HG02642 (cell line): ENCODE results near the gene PRPF8.

ENCODE experiments used
- ATAC-seq: cut with Tn5 transposase; IDR thresholded peaks from one replicate; pipeline ENCODE4 v1.9.1; 2021; ENCODE audit warnings: mild to moderate bottlenecking; ENCODE audit not compliant: unreplicated experiment, poor library complexity

The PRPF8 gene

GRCh38 chr17:1628856-1629503, 55.7 kb downstream of the PRPF8 start:
- ATAC-seq, result peak; percentile 64

- peak; percentile 67 for ATAC-seq
Measured at GRCh38 chr17:1627982-1628855, 56.4 kb downstream of the PRPF8 start, which contains the start of gene SLC43A2. SLC43A2 (minus strand) TSS chr17:1628834; CDS start chr17:1627874, 960 bp downstream.

- peak; percentile 0 for ATAC-seq
Measured at GRCh38 chr17:1627182-1627981, 57.3 kb downstream of the PRPF8 start.

GRCh38 chr17:1626333-1626732, 58.3 kb downstream of the PRPF8 start:
- ATAC-seq, result no peak

GRCh38 chr17:1625581-1625980, 59.1 kb downstream of the PRPF8 start:
- no peak for ATAC-seq

DNA sequence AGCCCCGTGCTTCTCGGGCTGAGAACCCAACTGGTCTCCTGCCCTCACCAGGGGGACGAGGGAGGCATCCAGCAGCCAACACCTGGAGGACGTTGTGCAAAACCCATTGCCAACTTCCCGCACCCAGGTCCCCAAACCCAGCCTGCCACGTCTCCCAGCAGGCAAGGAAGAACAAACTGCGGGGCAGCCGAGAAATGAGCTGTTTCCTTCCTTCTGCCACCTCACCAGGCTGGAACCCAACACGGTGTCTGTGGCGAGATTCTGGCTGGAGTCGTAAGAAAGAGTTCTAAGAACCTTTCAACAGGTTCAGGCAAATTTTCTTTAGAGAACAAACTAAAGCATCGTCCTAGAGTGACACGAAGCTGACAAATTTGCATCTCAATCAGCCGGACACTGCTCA, 59.6 kb downstream of the PRPF8 start:
- ATAC-seq, result no peak

DNA sequence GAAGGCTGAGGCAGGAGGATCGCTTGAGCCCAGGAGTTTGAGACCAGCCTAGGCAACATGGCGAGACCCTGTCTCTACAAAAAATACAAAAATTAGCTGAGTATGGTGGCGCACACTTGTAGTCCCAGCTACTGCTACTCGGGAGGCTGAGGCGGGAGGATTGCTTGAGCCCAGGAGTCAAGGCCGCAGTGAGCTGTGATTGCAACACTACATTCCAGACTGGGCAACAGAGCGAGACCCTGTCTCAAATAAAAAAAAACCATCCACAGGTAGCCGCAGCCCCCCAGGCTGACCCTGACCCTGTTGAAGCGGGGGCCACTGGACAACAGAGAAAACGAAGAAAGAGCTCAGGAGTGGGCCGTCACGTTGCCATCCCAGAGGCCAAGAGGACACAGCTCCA, 60.0 kb downstream of the PRPF8 start:
- no peak for ATAC-seq

DNA sequence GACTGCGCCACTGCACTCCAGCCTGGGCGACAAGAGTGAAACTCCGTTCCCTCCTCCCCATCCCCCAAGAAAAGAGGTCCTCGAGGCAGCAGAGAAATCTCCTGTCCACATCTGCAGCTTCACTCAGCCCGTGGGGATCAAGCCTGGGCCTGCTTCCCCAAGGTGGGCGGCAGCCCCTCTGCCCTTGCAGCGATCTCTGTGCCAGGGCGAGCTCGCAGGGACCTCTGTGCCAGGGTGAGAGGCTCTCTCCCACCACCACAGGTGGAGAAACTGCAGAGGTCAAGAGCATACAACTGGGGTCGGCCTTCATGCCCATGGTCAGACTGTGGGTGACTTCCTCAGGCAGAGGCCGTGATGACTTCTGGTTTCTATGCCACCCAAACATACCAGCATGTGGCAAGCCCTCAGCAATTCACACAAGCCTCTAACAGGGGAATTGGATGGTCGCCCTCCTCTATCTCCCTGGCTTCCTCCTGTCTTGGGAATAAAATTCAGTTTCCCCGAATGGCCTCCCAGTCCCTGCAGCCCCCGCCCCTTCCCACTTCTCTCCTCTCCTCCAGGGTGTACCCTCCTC, 61.5 kb downstream of the PRPF8 start:
- ATAC-seq, result no peak

DNA sequence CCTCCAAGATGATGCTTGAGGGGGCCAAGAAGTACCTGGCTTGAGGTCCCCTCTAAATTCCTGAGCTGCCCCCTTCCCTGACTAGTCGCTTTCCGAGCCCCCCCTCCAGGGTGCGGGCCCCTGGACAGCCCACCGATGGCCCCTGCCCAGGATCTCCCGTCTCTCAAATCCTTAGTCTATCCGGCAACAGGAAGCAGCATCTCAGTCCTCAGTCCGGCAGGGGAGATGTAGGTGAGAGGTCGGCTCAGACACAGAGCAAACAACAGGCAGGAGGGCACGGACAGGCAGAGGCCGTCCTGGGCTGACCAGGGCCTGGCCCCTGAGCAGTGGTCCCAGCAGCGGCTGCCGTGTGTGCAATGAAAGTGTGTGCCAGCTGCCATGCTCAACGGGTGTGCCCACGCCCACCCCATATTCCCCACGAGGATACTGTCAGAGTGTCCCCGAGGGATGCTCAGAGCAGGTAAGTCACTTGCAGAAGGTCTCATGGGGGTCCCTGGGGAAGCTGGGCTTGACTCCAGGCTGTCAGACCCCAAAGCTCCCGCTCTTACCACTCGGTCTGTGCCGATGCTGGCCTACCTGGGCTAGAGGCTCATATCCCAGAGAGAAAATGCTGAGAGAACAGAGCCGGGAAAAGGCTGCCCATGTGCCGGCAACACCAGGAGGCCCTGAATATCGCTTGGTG, 63.3 kb downstream of the PRPF8 start:
- no peak for ATAC-seq

DNA sequence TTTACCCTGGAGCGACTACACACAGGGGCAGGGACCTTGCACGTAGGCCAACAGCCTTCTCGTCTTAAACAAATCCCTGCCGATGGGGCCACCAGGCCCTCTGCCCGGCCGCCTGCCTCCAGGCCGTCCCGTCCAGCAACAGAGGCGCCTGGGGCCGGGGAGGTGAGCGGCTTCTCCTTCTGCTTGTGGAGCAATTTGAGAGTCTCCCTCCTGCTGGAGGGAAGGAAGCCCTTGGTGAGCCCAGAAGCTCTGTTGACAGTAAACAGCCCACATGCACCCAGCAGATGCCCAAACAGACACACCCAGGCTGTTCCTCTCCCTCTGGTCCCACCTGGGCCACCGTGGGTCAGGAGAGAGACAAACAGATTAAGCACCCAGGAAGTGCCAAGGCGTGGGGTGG, 64.2 kb downstream of the PRPF8 start:
- ATAC-seq, result no peak

DNA sequence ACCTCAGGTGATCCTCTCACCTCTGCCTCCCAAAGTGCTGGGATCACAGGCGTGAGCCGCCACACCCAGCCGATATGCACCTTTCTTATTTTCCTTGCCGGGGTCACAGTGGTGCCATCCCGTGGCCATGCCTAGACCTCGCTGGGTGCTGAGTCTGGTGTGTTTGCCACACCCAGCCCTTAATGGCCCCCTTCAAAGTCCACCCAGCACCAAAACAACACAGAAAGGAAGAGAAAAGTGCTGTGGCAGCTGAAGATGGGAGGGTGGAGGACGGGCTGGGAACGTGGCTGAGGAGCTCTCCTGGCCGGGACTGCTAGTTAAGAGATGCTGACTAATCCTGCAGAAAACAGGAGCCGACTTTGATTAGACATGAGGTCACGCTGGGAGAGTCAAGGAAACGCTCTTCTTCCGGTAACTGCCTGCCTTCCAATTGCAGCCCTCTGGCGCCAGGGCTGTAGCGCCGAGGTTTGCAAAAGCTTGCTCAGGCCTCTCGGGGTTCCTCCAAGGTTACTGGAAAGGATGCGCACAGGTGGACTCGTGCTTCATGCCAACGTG, 67.0 kb downstream of the PRPF8 start:
- ATAC-seq, result no peak

DNA sequence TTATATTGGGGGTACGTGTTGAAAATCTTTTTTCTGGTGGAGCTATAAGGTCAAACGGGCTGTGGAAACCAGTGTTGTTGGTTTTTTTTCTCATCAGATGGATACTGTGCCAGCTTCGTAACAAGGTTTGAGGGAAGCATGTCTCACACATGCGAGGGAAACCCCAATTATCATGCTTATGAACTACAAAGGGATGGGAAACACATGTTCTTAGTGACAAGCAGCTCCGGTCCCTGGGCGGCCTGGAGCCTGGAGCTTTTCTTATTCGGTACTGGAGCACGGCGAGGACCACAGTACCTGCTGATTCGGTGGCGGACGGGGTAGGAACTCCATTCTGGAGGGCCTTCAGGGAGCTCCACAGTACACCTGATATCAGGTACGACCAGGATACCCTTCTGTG, 68.6 kb downstream of the PRPF8 start:
- ATAC-seq, result no peak

DNA sequence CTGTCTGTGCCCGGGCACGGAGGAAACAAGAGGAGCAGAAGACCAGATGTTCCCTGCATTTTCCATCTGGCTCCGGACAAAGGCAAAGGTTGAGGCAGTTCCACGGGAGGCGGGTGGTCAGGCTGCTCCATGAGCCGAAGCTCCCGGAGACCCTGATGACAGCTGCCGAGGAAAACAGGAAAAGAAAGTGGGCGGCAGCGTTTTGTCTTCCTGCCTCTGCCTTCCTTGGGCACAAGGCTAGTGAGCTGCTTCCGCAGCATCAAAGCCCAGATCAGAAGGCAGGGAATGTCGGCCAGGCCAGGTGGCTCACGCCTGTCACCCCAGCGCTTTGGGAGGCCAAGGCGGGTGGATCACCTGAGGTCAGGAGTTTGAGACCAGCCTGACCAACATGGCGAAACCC, 72.3 kb downstream of the PRPF8 start:
- no peak for ATAC-seq

DNA sequence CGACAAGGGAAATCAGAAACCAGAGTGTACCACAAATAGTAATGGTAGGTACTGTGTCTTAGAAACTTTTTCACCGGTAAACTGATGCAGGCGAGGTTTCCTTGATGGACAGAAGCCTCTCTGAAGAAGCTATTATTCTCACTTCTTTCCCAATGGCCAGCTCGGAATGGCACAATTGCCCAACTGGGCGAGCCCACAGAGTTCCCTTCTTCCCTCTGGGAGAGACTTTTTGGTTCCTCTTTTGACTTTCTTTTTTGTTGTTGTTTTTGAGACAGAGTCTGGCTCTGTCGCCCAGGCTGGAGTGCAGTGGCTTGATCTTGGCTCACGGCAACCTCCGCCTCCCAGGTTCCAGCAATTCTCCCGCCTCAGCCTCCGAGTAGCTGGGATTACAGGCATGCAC, 73.0 kb downstream of the PRPF8 start:
- ATAC-seq, result no peak

- no peak for ATAC-seq
Measured at GRCh38 chr17:1608676-1609075, 76.0 kb downstream of the PRPF8 start.

DNA sequence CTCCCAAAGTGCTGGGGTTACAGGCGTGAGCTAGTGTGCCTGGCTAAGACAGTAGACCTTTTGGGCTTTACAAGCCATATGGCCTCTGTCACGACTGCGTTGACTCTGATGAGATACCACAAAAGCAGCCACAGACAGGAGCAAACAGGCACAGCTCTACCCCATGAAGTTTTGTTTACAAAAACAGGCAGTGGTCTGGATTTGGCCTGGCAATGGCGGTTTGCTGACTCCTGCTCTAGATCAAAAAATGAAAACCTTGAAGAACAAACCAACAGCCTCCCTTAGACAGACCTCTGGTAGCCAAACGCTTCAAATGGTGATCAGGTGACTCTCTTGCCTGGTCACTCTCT, 76.7 kb downstream of the PRPF8 start:
- no peak for ATAC-seq

DNA sequence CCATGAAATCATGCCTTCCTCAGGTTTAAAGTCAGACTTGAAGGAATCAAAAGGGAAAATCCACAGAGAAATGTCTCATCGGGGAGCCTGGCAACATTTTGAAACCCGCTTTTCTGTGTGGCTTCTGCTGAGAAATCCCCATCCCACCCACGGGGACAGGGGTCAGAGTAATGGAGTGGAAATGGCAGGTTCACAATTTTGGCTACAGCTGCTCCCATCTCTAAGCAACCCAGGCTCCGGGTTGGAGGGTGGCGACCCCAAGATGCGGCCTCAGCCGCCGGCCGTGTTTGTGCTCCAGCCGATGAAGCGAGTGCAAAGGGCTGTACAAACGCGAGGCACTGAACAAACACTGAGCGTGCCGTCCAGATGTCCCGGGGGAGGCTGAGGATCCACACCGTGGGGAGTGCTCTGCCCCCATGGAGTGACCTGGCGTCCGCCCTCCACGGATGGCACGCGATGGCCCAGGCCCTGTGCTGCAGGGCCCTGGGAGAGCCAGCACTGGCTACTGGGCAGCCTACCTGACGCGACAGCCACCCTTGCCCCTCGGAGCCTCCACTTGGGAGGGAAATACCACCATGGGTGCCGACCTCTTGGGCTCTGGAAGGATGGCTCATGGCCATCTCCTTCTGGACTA, 78.2 kb downstream of the PRPF8 start:
- ATAC-seq, result no peak

- no peak for ATAC-seq
Measured at GRCh38 chr17:1605681-1606351, 78.9 kb downstream of the PRPF8 start.
